Islet precursor cell (in vitro differentiated cells): Measurements from ENCODE around the gene EPN2.

Experiments used
- DNase-seq: peaks from one replicate; pipeline ENCODE4 v3.0.0-alpha.2; 2018

Gene EPN2

GRCh38 chr17:19313746-19314651 is 76.8 kb downstream of the EPN2 start:
- peak; percentile 53 for DNase-seq

- DNase-seq, result peak; percentile 40
Measured at GRCh38 chr17:19315104-19315503, 77.9 kb downstream of the EPN2 start.

GRCh38 chr17:19316761-19317358 is 79.7 kb downstream of the EPN2 start:
- no peak for DNase-seq

- peak; percentile 96 for DNase-seq
Measured at GRCh38 chr17:19317359-19318095, 80.4 kb downstream of the EPN2 start.

GRCh38 chr17:19318611-19319010 is 81.4 kb downstream of the EPN2 start:
- DNase-seq, result no peak

GRCh38 chr17:19319771-19320505 is 82.8 kb downstream of the EPN2 start:
- DNase-seq, result no peak

GRCh38 chr17:19320876-19321275 is 83.7 kb downstream of the EPN2 start:
- no peak for DNase-seq

GRCh38 chr17:19321481-19322128 is 84.4 kb downstream of the EPN2 start:
- DNase-seq, result no peak

GRCh38 chr17:19322129-19322505 is 85.0 kb downstream of the EPN2 start:
- no peak for DNase-seq

- no peak for DNase-seq
Measured at GRCh38 chr17:19322861-19323260, 85.7 kb downstream of the EPN2 start.

- no peak for DNase-seq
Measured at GRCh38 chr17:19325542-19325941, 88.4 kb downstream of the EPN2 start.

- peak; percentile 67 for DNase-seq
Measured at GRCh38 chr17:19327031-19327783, 90.0 kb downstream of the EPN2 start.

GRCh38 chr17:19328441-19329061 is 91.4 kb downstream of the EPN2 start:
- peak; percentile 50 for DNase-seq

GRCh38 chr17:19329136-19329535 is 92.0 kb downstream of the EPN2 start:
- DNase-seq, result peak; percentile 49

- DNase-seq, result no peak
Measured at GRCh38 chr17:19329839-19330238, 92.7 kb downstream of the EPN2 start.

- no peak for DNase-seq
Measured at GRCh38 chr17:19330271-19330670, 93.1 kb downstream of the EPN2 start.

GRCh38 chr17:19331134-19331533 is 94.0 kb downstream of the EPN2 start:
- DNase-seq, result peak; percentile 57

- no peak for DNase-seq
Measured at GRCh38 chr17:19331543-19332245, 94.5 kb downstream of the EPN2 start.

GRCh38 chr17:19332371-19333131 is 95.4 kb downstream of the EPN2 start:
- DNase-seq, result peak; percentile 55

GRCh38 chr17:19333132-19333440 is 95.9 kb downstream of the EPN2 start:
- DNase-seq, result no peak
